Endothelial cell of umbilical vein (primary cell): ENCODE results near the gene C12orf42. TPM values are rescaled to one million over a fixed set of nuclear protein-coding genes. Genes with fewer than 3 reads are reported as not detected.

Experiments
- BruUV-seq: library from RNA; stranded (reverse); fragments of 400-500 nt; replicated peaks from 2 replicates; lab custom pipeline; 2021; lab: Mats Ljungman, UMichigan
- CTCF ChIA-PET: fragments of 300-600, 350-600 bp; sonication (Branson Sonifier 250); formaldehyde crosslinking; loops from one replicate; lab custom pipeline; 2021; ENCODE audit warnings: antibody characterized with exemption, inconsistent platforms; lab: Charles Lee
- POLR2A ChIA-PET: fragments of 300-600, 350-600 bp; sonication (Branson Sonifier 250); formaldehyde crosslinking; loops from one replicate; lab custom pipeline; 2021; ENCODE audit warnings: antibody characterized with exemption, inconsistent platforms; lab: Charles Lee
- DNase-seq: peaks from one replicate; pipeline ENCODE4 v3.0.0-alpha.2; 2011; ENCODE audit warnings: low read depth, low spot score
- FAIRE-seq: peaks from 2 replicates; lab custom pipeline; 2011; peaks lifted over from hg19 to GRCh38; lab: Jason Lieb, UNC
- H2AFZ ChIP-seq: 2 replicates; pipeline ENCODE4 v1.6.0; 2012; ENCODE audit warnings: low read depth, low read length, control low read depth, inconsistent platforms
- H3K27ac ChIP-seq: 2 replicates; pipeline ENCODE4 v1.5.1; 2011; ENCODE audit warnings: low read depth, mild to moderate bottlenecking, control low read depth, low read length, moderate library complexity; ENCODE audit not compliant: insufficient read depth
- H3K27me3 ChIP-seq, 2 experiments: 2 replicates each; pipeline versions ENCODE4 v1.6.0 to v1.6.1; 2011; ENCODE audit warnings: low read length in 2 of 2, mixed read lengths in 1 of 2; ENCODE audit not compliant: control insufficient read depth in 2 of 2, insufficient read depth in 2 of 2
- H3K36me3 ChIP-seq, 2 experiments: 2 replicates in 1 of 2; 3 replicates in 1 of 2; pipeline ENCODE4 v1.5.1; 2011; ENCODE audit warnings: low read length in 2 of 2, mild to moderate bottlenecking in 1 of 2, moderate library complexity in 1 of 2; ENCODE audit not compliant: control insufficient read depth in 2 of 2, insufficient read depth in 2 of 2; ENCODE audit errors: extremely low read depth in 1 of 2
- H3K4me1 ChIP-seq: 3 replicates; pipeline ENCODE4 v1.5.1; 2011; ENCODE audit warnings: mild to moderate bottlenecking, low read length; ENCODE audit not compliant: control insufficient read depth, insufficient read depth; ENCODE audit errors: extremely low read depth
- H3K4me2 ChIP-seq: 2 replicates; pipeline ENCODE4 v1.6.1; 2011; ENCODE audit warnings: low read length, control low read depth, mixed read lengths; ENCODE audit not compliant: insufficient read depth
- H3K4me3 ChIP-seq, 3 experiments: fragments of 200-600 bp in 1 of 3; sonication (generic), shearing (Covaris generic) in 1 of 3; replicated peaks in 1 of 3; 2 replicates each; pipeline ENCODE4 v1.5.1; 2011 to 2016; ENCODE audit warnings: control low read depth in 3 of 3, low read length in 3 of 3, mild to moderate bottlenecking in 2 of 3, inconsistent platforms in 1 of 3, low read depth in 1 of 3, moderate library complexity in 1 of 3; ENCODE audit not compliant: insufficient read depth in 1 of 3
- H3K79me2 ChIP-seq: 2 replicates; pipeline ENCODE4 v1.6.0; 2012; ENCODE audit warnings: low read length, inconsistent platforms; ENCODE audit not compliant: control insufficient read depth, insufficient read depth
- H3K9ac ChIP-seq: replicated peaks from 2 replicates; pipeline ENCODE3; 2011; ENCODE audit warnings: low read length, control low read depth; ENCODE audit not compliant: insufficient read depth; ENCODE audit errors: extremely low read depth
- H3K9me1 ChIP-seq: replicated peaks from 3 replicates; pipeline ENCODE4 v1.6.0; 2011; ENCODE audit warnings: mild to moderate bottlenecking, low read length; ENCODE audit not compliant: control insufficient read depth, insufficient read depth; ENCODE audit errors: extremely low read depth
- H3K9me3 ChIP-seq: replicated peaks from 2 replicates; pipeline ENCODE4 v1.5.1; 2012; ENCODE audit warnings: low read length, inconsistent platforms; ENCODE audit not compliant: control insufficient read depth, insufficient read depth
- H4K20me1 ChIP-seq: replicated peaks from 2 replicates; pipeline ENCODE3; 2011; ENCODE audit warnings: mild to moderate bottlenecking, low read length; ENCODE audit not compliant: control insufficient read depth, insufficient read depth; ENCODE audit errors: extremely low read depth
- CTCF ChIP-seq, 2 donors: IDR thresholded peaks; 1 replicate in 1 of 2; 2 replicates in 1 of 2; pipeline ENCODE4 v1.5.1; 2011; ENCODE audit warnings: low read length in 2 of 2, mild to moderate bottlenecking in 2 of 2, moderate library complexity in 2 of 2, control low read depth in 1 of 2, inconsistent platforms in 1 of 2, low read depth in 1 of 2; ENCODE audit not compliant: insufficient read depth in 1 of 2; ENCODE audit errors: extremely low read depth in 1 of 2
- EZH2 ChIP-seq: IDR thresholded peaks from 2 replicates; pipeline ENCODE4 v1.6.1; 2012; ENCODE audit warnings: borderline replicate concordance, low read depth, mild to moderate bottlenecking, moderate library complexity, low read length, inconsistent platforms; ENCODE audit not compliant: severe bottlenecking
- FOS ChIP-seq: IDR thresholded peaks from 2 replicates; pipeline ENCODE4 v1.6.1; 2011; ENCODE audit warnings: mild to moderate bottlenecking, low read length, moderate library complexity, borderline replicate concordance; ENCODE audit not compliant: insufficient read depth
- GATA2 ChIP-seq: IDR thresholded peaks from 2 replicates; pipeline ENCODE4 v1.7.0; 2011; ENCODE audit warnings: low read depth, mild to moderate bottlenecking, moderate library complexity, mixed read lengths, low read length; ENCODE audit not compliant: insufficient read length, insufficient read depth
- JUN ChIP-seq: IDR thresholded peaks from 2 replicates; pipeline ENCODE4 v1.6.1; 2011; ENCODE audit warnings: borderline replicate concordance, low read depth; ENCODE audit not compliant: insufficient read length, insufficient read depth
- MAX ChIP-seq: IDR thresholded peaks from 2 replicates; pipeline ENCODE4 v1.6.1; 2011; ENCODE audit not compliant: insufficient read depth, insufficient read length
- MYC ChIP-seq: IDR thresholded peaks from one replicate; pipeline ENCODE4 v1.6.1; 2011; ENCODE audit warnings: mild to moderate bottlenecking, low read depth, low read length
- POLR2A ChIP-seq: IDR thresholded peaks from 2 replicates; pipeline ENCODE4 v1.6.1; 2012; ENCODE audit warnings: low read depth, mild to moderate bottlenecking, control low read depth, low read length
- POLR2AphosphoS5 ChIP-seq: IDR thresholded peaks from 2 replicates; pipeline ENCODE4 v1.6.1; 2012; ENCODE audit warnings: low read depth, mild to moderate bottlenecking, control low read depth, low read length, moderate library complexity; ENCODE audit not compliant: insufficient read depth
- dilution Hi-C: fragments of 300-500 bp; cut with MboI; formaldehyde crosslinking; loops from one replicate; pipeline ENCODE4 v1.15.0; 2019; ENCODE audit warnings: low sequenced_read_pairs; ENCODE audit not compliant: extremely low pct_ligation_motif_present
- intact Hi-C: fragments of 100-400 bp; cut with micrococcal nuclease; formaldehyde crosslinking; loops from one replicate; pipeline ENCODE4 v1.10.0; 2022
- polyA plus RNA-seq, 4 experiments: library from polyadenylated mRNA; depleted of rRNA in 3 of 4; stranded (reverse) in 3 of 4; unstranded in 1 of 4; fragments of >200 nt; gene quantifications; 2 replicates each; pipeline versions ENCODE4 v1.2.1 to v1.2.3, GENCODE V29; 2011 to 2012; ENCODE audit warnings: missing spikeins in 1 of 4
- total RNA-seq: library from RNA; stranded (reverse); gene quantifications from 2 replicates; pipeline ENCODE4 v1.2.3, GENCODE V29; 2021

C12orf42 gene
- total and polyA plus RNA-seq, 2 donors (not counting 3 experiments of a cell fraction or from before 2014, with no cell fraction given) = not detected

- DNase-seq = no peak
- dilution Hi-C loops = no loop called here
- Histone ChIP-seq H3K79me2 (no peaks in the 10 kb centered on the region), H3K4me3 (no peak overlapping the region), H3K9me1 (no peaks in the 10 kb centered on the region), H3K4me2 (no peak overlapping the region), H3K9ac (no peak overlapping the region), H2AFZ (no peak overlapping the region), H4K20me1 (no peaks in the 10 kb centered on the region), H3K27me3 (no peaks in the 10 kb centered on the region), H3K27ac (no peak overlapping the region), H3K36me3 (no peaks in the 10 kb centered on the region), H3K4me1 (no peaks in the 10 kb centered on the region), H3K9me3 (no peaks in the 10 kb centered on the region)
- intact Hi-C loops = no loop called here
- no TSS peak for BruUV-seq
- POLR2A ChIA-PET = no interaction called here
- CTCF ChIA-PET = no interaction called here
- no peak for FAIRE-seq
- TF ChIP-seq GATA2 = no peak
- no peak for TF ChIP-seq POLR2A
- TF ChIP-seq MYC = no peak
- TF ChIP-seq FOS = no peak
- TF ChIP-seq POLR2AphosphoS5 = no peak
- TF ChIP-seq CTCF (IDR thresholded peaks at IDR 0.05; ENCODE audit: extremely low read depth in 1 of 2, insufficient read depth in 1 of 2, low read depth in 1 of 2, low read length in 2 of 2) = no peak
- no peak for TF ChIP-seq MAX
- no peak for TF ChIP-seq EZH2
- TF ChIP-seq JUN = no peak
Observed at GRCh38 chr12:103334466-103334865, 161.3 kb downstream of the C12orf42 start.
